HEK293 (cell line): Measurements from ENCODE around the gene GPR146.

Source experiments
- AEBP2 ChIP-seq: fragments of 450-650 bp; formaldehyde crosslinking; IDR thresholded peaks from 2 replicates; pipeline ENCODE4 v1.5.1; 2016; ENCODE audit warnings: missing biosample characterization, missing genetic modification characterization, borderline replicate concordance
- FEZF1 ChIP-seq: fragments of 450-650 bp; formaldehyde crosslinking; IDR thresholded peaks from 2 replicates; pipeline ENCODE4 v1.5.1; 2016; ENCODE audit warnings: missing biosample characterization, missing genetic modification characterization
- HOXD13 ChIP-seq: sonication (generic); formaldehyde crosslinking; IDR thresholded peaks from 2 replicates; pipeline ENCODE4 v1.8.0; 2022; ENCODE audit warnings: missing genetic modification reagents, borderline replicate concordance
- KLF1 ChIP-seq: fragments of 450-650 bp; formaldehyde crosslinking; IDR thresholded peaks from 2 replicates; pipeline ENCODE4 v1.5.1; 2016; ENCODE audit warnings: missing biosample characterization, missing genetic modification characterization
- MEIS1 ChIP-seq: sonication (generic); formaldehyde crosslinking; IDR thresholded peaks from 2 replicates; pipeline ENCODE4 v1.8.1; 2022; ENCODE audit warnings: missing genetic modification reagents, mild to moderate bottlenecking, borderline replicate concordance
- PATZ1 ChIP-seq: fragments of 450-650 bp; formaldehyde crosslinking; IDR thresholded peaks from 2 replicates; pipeline ENCODE4 v1.5.1; 2016; ENCODE audit warnings: missing biosample characterization, missing genetic modification characterization
- SALL2 ChIP-seq: fragments of 450-650 bp; formaldehyde crosslinking; IDR thresholded peaks from 2 replicates; pipeline ENCODE4 v1.5.0; 2017; ENCODE audit warnings: missing biosample characterization, mild to moderate bottlenecking, missing genetic modification characterization, borderline replicate concordance
- SP2 ChIP-seq: fragments of 450-650 bp; formaldehyde crosslinking; IDR thresholded peaks from 2 replicates; pipeline ENCODE4 v1.5.1; 2016; ENCODE audit warnings: missing biosample characterization, missing genetic modification characterization
- SP7 ChIP-seq: fragments of 450-650 bp; formaldehyde crosslinking; IDR thresholded peaks from 2 replicates; pipeline ENCODE4 v1.5.1; 2016; ENCODE audit warnings: missing biosample characterization, missing genetic modification characterization
- TRIM28 ChIP-seq: IDR thresholded peaks from 2 replicates; pipeline ENCODE4 v1.6.1; 2011; ENCODE audit warnings: low read length, control low read depth, borderline replicate concordance
- WT1 ChIP-seq: fragments of 450-650 bp; formaldehyde crosslinking; IDR thresholded peaks from 2 replicates; pipeline ENCODE4 v1.5.1; 2016; ENCODE audit warnings: missing biosample characterization, missing genetic modification characterization
- ZBTB44 ChIP-seq: fragments of 450-650 bp; IDR thresholded peaks from 2 replicates; pipeline ENCODE4 v1.5.1; 2018; ENCODE audit warnings: missing biosample characterization, mild to moderate bottlenecking, missing genetic modification characterization
- ZFP69B ChIP-seq: fragments of 450-650 bp; formaldehyde crosslinking; IDR thresholded peaks from 2 replicates; pipeline ENCODE4 v1.5.1; 2016; ENCODE audit warnings: missing biosample characterization, missing genetic modification characterization
- ZIC2 ChIP-seq: fragments of 450-650 bp; formaldehyde crosslinking; IDR thresholded peaks from 2 replicates; pipeline ENCODE4 v1.5.1; 2016; ENCODE audit warnings: missing biosample characterization, missing genetic modification characterization
- ZNF146 ChIP-seq: fragments of 450-650 bp; formaldehyde crosslinking; IDR thresholded peaks from 2 replicates; pipeline ENCODE4 v1.5.1; 2016; ENCODE audit warnings: missing biosample characterization, missing genetic modification characterization
- ZNF148 ChIP-seq: fragments of 450-650 bp; formaldehyde crosslinking; IDR thresholded peaks from 2 replicates; pipeline ENCODE4 v1.5.0; 2017; ENCODE audit warnings: missing biosample characterization, missing genetic modification characterization, borderline replicate concordance
- ZNF341 ChIP-seq: fragments of 450-650 bp; formaldehyde crosslinking; IDR thresholded peaks from 2 replicates; pipeline ENCODE4; 2016; ENCODE audit warnings: low read depth, missing biosample characterization, missing genetic modification characterization
- ZNF391 ChIP-seq: fragments of 450-650 bp; formaldehyde crosslinking; IDR thresholded peaks from 2 replicates; pipeline ENCODE4 v1.5.1; 2016; ENCODE audit warnings: low read depth, missing biosample characterization, missing genetic modification characterization, borderline replicate concordance
- ZNF394 ChIP-seq: fragments of 450-650 bp; formaldehyde crosslinking; IDR thresholded peaks from 2 replicates; pipeline ENCODE4 v1.5.1; 2016; ENCODE audit warnings: missing biosample characterization, missing genetic modification characterization, mild to moderate bottlenecking, moderate library complexity, borderline replicate concordance
- ZNF404 ChIP-seq: fragments of 450-650 bp; formaldehyde crosslinking; IDR thresholded peaks from 2 replicates; pipeline ENCODE4 v1.5.1; 2017; ENCODE audit warnings: missing biosample characterization, missing genetic modification characterization
- ZNF561 ChIP-seq: fragments of 450-650 bp; IDR thresholded peaks from 2 replicates; pipeline ENCODE4 v1.5.1; 2018; ENCODE audit warnings: missing biosample characterization, missing genetic modification characterization, borderline replicate concordance
- ZSCAN30 ChIP-seq: fragments of 450-650 bp; IDR thresholded peaks from 2 replicates; pipeline ENCODE4 v1.5.1; 2018; ENCODE audit warnings: missing biosample characterization, mild to moderate bottlenecking, missing genetic modification characterization, moderate library complexity

GPR146 gene

GRCh38 chr7:1054861-1055450, 10.6 kb downstream of the GPR146 start (continued):
- TF ChIP-seq WT1 (tag by site-specific recombination) (peak; percentile 79), SP2 (tag by site-specific recombination) (peak; percentile 39), KLF1 (peak; percentile 83), ZNF146 (no peak), ZNF404 (no peak), ZIC2 (tag by site-specific recombination) (peak; percentile 98), ZFP69B (tag by site-specific recombination) (no peak), HOXD13 (CRISPR knock-in tag) (no peak), AEBP2 (tag by site-specific recombination) (no peak), ZSCAN30 (no peak), ZNF561 (tag by site-specific recombination) (peak; percentile 52; the same call in 1 of the 2 replicates), SP7 (tag by site-specific recombination) (0 out of 2 replicates have a peak, but pooled peaks have one; percentile 39), ZBTB44 (tag by site-specific recombination) (0 out of 2 replicates have a peak, but pooled peaks have one; percentile 14), ZNF391 (tag by site-specific recombination) (no peak), ZNF394 (tag by site-specific recombination) (peak; percentile 27; the same call in 1 of the 2 replicates), TRIM28 (peak; percentile 55; the same call in 1 of the 2 replicates), MEIS1 (no peak), FEZF1 (0 out of 2 replicates have a peak, but pooled peaks have one; percentile 22), PATZ1 (tag by site-specific recombination) (peak; percentile 51), SALL2 (tag by site-specific recombination) (no peak), ZNF341 (tag by site-specific recombination) (peak; percentile 55), ZNF148 (no peak)
